Stomach smooth muscle (tissue), 2 donors: Measurements from ENCODE around the gene SENP7.

ENCODE experiments used
- H3K27ac ChIP-seq: one replicate; pipeline ENCODE4 v1.7.0; 2013; ENCODE audit warnings: mild to moderate bottlenecking, low read length, inconsistent platforms
- H3K27me3 ChIP-seq, 2 donors: one replicate each; pipeline ENCODE4 v1.7.0; 2013; ENCODE audit warnings: low read length in 2 of 2; ENCODE audit not compliant: insufficient read depth in 2 of 2, control insufficient read depth in 1 of 2
- H3K36me3 ChIP-seq, 2 donors: one replicate each; pipeline ENCODE4 v1.7.0; 2013; ENCODE audit warnings: low read length in 2 of 2; ENCODE audit not compliant: control insufficient read depth in 2 of 2, insufficient read depth in 2 of 2
- H3K4me1 ChIP-seq: one replicate; pipeline ENCODE4 v1.7.0; 2013; ENCODE audit warnings: low read length; ENCODE audit not compliant: control insufficient read depth, insufficient read depth
- H3K4me3 ChIP-seq, 2 donors: one replicate each; pipeline ENCODE4 v1.7.0; 2013; ENCODE audit warnings: low read length in 2 of 2
- H3K9ac ChIP-seq, 2 donors: one replicate each; pipeline ENCODE4 v1.7.0; 2013; ENCODE audit warnings: low read length in 2 of 2, mild to moderate bottlenecking in 1 of 2
- H3K9me3 ChIP-seq, 2 donors: one replicate each; pipeline ENCODE4 v1.7.0; 2013; ENCODE audit warnings: low read length in 2 of 2; ENCODE audit not compliant: control insufficient read depth in 2 of 2
- donor health status: healthy.
- donor health status: Pancreatic carcinoma.

The SENP7 gene

DNA sequence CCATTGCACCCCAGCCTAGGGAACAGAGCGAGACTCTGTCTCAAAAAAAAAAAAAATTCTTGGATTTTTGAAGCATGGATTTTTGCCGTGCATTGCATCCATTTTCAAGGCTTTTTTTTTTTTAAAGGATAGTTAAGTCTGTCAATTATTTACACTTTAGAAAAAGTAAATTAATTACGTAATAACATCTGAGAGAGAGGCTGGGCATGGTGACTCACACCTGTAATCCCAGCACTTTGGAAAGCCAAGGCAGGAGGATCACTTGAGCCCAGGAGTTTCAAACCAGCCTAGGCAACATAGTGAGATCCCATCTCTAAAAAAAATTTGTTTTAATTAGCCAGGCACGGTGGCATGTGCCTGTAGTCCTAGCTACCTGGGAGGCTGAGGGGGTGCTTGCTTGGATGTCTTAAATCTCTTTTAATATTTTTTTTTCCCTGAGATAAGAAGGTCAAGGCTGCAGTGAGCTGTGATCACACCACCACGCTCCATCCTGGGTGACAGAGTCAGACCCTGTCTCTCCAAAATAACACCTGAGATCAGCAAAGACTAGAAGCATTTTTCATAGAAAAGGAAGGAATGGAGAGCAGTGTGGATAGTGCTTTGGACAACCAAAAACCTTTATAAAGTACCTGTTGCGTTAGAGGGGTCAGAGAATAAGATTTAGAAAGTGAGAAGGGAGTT, 6.8 kb upstream of the SENP7 start:
- H3K27ac ChIP-seq = no peak overlapping the region
- no peak overlapping the region for H3K4me3 ChIP-seq
- H3K36me3 ChIP-seq = no peaks in the 10 kb centered on the region
- no peaks in the 10 kb centered on the region for H3K4me1 ChIP-seq
- no peak overlapping the region for H3K9ac ChIP-seq
- H3K9me3 ChIP-seq = no peaks in the 10 kb centered on the region
- peaks cover 0 to 2% of the 10 kb centered on the region in 2 donors for H3K27me3 ChIP-seq

DNA sequence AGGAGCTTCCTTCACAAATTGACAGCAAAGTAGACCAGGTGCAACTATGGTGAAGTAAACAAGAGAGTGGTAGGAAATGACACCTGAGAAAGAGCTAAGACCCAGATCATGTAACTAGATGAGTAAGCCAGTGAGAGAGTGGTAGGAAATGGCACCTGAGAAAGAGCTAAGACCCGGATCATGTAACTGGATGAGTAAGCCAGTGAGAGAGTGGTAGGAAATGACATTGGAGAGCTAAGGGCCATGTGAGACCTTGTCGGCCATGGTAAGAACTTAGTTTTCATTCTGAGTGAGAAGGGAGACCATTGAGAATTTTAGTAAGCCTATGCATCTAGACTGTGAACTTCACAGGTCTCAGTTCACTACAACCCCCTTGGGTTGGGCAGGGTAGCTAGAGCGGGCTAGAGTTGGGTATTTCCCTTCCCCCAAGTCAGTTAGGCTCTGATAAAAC, 5.4 kb upstream of the SENP7 start:
- Histone ChIP-seq H3K36me3 (no peaks in the 10 kb centered on the region), H3K4me3 (no peak overlapping the region), H3K27ac (no peak overlapping the region), H3K9ac (no peak overlapping the region), H3K9me3 (no peaks in the 10 kb centered on the region), H3K27me3 (peaks cover 0 to 2% of the 10 kb centered on the region in 2 donors), H3K4me1 (no peaks in the 10 kb centered on the region)

DNA sequence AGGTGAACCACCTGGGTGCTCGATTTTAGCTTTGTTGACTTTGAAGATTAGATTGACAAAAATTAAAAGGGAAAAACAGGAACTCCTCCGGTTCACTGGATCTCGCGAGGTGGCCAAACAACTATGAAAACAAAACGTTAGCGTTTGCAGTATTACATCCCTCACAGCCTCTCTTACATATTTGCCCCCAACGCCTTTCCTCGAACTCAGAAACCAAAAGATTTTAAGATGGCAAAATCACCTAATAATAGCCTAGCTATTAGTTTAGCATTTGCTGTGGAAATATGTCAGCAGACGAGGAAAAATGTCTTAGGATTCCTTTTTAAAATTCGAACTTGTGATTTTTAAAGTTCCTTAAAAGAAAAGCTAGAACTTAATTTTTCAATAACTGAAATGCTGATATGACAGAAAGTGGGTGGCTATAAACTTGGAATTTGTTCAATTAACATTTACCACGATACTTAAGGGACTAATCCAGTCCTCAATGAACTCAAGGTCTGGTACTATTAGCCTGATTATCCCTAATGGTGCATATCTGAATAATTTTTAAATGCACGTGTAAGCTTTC, 491 bp upstream of the SENP7 start:
- no peaks in the 10 kb centered on the region for H3K9me3 ChIP-seq
- H3K36me3 ChIP-seq = no peaks in the 10 kb centered on the region
- H3K9ac ChIP-seq = peak overlapping the region; percentile 91
- H3K4me3 ChIP-seq = peak overlapping the region; percentile 98 to 99
- H3K27me3 ChIP-seq = no peaks in the 10 kb centered on the region
- peaks cover 2% of the 10 kb centered on the region for H3K4me1 ChIP-seq
- H3K27ac ChIP-seq = peak overlapping the region; percentile 92

DNA sequence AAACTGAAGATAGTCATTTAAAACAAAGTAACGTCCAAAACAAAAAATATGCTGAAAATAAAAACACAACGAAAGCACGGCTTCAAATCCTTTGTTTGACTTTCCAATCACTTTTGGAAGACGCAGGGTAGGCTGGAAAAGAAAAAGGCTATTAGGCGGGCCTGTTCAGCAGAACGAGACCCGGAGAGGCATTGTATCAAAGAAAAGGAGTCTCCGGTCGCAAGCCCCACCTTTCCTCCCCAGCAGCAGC, 691 bp downstream of the SENP7 start:
- Histone ChIP-seq H3K27ac (peak overlapping the region; percentile 92), H3K9ac (peak overlapping the region; percentile 91)

DNA sequence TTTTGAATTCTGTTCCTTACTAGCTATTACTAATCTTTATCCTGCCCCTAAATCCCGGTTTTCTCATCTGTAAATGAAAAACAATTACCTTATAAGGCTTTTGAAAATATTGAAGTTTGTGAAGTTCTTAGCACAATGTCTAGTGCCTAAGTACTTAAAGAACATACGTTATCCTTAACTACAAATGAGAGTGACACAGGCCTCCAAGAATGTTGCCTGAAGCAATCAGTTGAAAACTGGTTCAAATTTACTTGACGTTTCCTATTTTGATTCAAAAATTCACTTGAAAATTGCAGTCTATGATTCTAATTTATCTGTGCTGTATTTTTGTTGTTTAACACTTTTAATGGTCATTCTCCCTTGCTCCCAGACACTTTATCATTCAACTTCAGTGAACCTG, 3.2 kb downstream of the SENP7 start:
- Histone ChIP-seq H3K9ac (no peak overlapping the region), H3K27ac (no peak overlapping the region), H3K4me3 (no peak overlapping the region), H3K27me3 (no peaks in the 10 kb centered on the region), H3K4me1 (peaks cover 2% of the 10 kb centered on the region), H3K36me3 (no peaks in the 10 kb centered on the region), H3K9me3 (no peaks in the 10 kb centered on the region)

More for the DNA sequence above, 691 bp downstream of the SENP7 start:
- no peaks in the 10 kb centered on the region for H3K9me3 ChIP-seq
- H3K4me1 ChIP-seq = peaks cover 2% of the 10 kb centered on the region
- no peaks in the 10 kb centered on the region for H3K27me3 ChIP-seq
- H3K36me3 ChIP-seq = no peaks in the 10 kb centered on the region
- H3K4me3 ChIP-seq = peak overlapping the region; percentile 98 to 99

DNA sequence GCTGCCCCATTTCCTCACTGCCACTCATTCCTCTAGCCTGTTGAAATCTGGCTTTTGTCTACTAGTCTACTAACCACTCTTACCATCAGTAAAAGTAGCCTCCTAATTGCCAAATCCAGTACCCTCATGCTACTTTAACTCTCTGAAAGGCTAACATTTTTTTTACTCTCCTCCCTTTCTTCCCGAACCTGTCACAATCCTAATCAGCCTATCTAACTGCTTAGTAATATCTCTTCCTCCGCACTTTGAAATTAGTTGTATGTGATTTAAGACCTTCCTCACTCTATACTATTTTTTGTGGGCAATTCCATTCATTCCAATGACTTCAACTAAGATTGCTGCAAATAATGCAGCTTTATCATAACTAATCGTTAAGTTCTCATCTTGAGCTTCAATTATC, 3.7 kb downstream of the SENP7 start:
- Histone ChIP-seq H3K27ac (no peak overlapping the region), H3K4me3 (no peak overlapping the region), H3K9ac (no peak overlapping the region), H3K36me3 (no peaks in the 10 kb centered on the region), H3K9me3 (no peaks in the 10 kb centered on the region), H3K4me1 (peaks cover 2% of the 10 kb centered on the region), H3K27me3 (no peaks in the 10 kb centered on the region)

DNA sequence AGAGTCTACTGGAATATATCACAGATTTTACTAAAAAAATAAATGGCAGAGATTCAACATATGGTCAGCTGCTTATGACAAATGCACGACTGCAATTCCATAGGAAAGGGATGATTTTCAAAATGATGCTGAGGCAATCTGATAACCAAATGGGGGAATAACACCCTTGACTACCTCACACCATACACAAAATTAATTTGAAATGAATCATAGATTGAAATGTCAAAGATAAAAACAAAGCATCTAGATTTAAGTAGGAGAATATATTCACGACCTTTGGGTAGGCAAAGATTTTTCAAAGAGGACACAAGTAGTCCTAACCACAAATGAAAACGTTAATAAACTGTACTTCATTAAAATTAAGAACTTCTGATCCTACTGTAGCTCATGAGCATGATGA, 11.2 kb downstream of the SENP7 start:
- H3K4me3 ChIP-seq = no peak overlapping the region
- peaks cover 0 to 2% of the 10 kb centered on the region in 2 donors for H3K36me3 ChIP-seq
- H3K9me3 ChIP-seq = no peaks in the 10 kb centered on the region
- no peaks in the 10 kb centered on the region for H3K4me1 ChIP-seq
- H3K27me3 ChIP-seq = no peaks in the 10 kb centered on the region
- H3K9ac ChIP-seq = no peak overlapping the region
- no peak overlapping the region for H3K27ac ChIP-seq

DNA sequence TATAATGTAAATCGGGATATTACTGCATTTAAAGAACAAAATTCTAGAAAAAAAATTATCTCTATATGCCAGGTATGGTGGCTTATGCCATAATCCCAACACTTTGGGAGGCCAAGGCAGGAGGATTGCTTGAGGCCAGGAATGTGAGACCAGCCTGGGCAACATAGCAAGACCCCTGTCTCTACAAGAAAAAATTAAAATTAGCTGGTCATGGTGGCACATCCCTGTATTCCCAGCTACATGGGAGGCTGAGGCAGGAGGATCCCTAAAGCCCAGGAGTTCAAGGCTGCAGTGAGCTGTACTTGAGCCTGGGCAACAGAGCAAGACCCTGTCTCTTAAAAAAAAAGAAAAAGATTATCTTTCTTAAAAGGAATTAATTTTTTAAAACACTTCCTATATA, 12.8 kb downstream of the SENP7 start:
- H3K9me3 ChIP-seq = no peaks in the 10 kb centered on the region
- no peaks in the 10 kb centered on the region for H3K4me1 ChIP-seq
- no peak overlapping the region for H3K9ac ChIP-seq

DNA sequence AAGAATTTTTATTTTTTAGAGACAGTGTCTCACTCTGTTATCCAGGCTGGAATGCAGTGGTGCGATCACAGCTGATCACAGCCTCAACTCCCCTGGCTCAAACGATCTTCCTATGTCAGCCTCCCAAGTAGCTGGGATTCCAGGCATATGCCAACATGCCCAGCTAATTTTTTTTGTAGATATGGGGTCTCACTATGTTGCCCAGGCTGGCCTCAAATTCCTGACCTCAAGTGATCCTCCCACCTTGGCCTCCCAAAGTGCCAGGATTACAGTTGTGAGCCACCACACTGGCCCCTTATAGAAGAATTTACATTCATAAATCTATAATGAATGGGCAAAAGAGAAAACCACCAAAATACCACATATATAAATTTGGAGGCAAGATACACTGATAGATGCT, 15.2 kb downstream of the SENP7 start:
- H3K36me3 ChIP-seq = peaks cover 3 to 4% of the 10 kb centered on the region in 2 donors
- H3K4me1 ChIP-seq = no peaks in the 10 kb centered on the region
- no peak overlapping the region for H3K9ac ChIP-seq
- H3K27me3 ChIP-seq = no peaks in the 10 kb centered on the region
- no peak overlapping the region for H3K27ac ChIP-seq
- no peak overlapping the region for H3K4me3 ChIP-seq
- H3K9me3 ChIP-seq = no peaks in the 10 kb centered on the region

More for the DNA sequence above, 12.8 kb downstream of the SENP7 start:
- Histone ChIP-seq H3K36me3 (peaks cover 0 to 2% of the 10 kb centered on the region in 2 donors), H3K4me3 (no peak overlapping the region), H3K27ac (no peak overlapping the region), H3K27me3 (no peaks in the 10 kb centered on the region)

DNA sequence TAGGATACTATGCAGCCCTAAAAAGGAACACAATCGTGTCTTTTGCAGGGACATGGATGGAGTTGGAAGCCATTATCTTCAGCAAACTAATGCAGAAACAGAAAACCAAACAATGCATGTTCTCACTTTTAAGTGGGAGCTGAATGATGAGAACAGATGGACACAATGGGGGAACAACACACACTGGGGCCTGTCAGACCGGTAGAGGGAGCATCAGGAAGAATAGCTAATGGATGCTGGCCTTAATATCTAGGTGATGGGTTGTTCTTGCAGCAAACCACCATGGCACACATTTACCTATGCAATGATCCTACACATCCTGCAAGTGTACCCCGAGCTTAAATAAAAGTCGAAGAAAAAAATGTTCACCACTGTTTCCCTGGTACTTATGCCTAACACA, 17.5 kb downstream of the SENP7 start:
- Histone ChIP-seq H3K9me3 (no peaks in the 10 kb centered on the region), H3K9ac (no peak overlapping the region), H3K4me3 (no peak overlapping the region), H3K27me3 (no peaks in the 10 kb centered on the region), H3K27ac (no peak overlapping the region), H3K36me3 (peaks cover 4 to 5% of the 10 kb centered on the region in 2 donors), H3K4me1 (no peaks in the 10 kb centered on the region)

DNA sequence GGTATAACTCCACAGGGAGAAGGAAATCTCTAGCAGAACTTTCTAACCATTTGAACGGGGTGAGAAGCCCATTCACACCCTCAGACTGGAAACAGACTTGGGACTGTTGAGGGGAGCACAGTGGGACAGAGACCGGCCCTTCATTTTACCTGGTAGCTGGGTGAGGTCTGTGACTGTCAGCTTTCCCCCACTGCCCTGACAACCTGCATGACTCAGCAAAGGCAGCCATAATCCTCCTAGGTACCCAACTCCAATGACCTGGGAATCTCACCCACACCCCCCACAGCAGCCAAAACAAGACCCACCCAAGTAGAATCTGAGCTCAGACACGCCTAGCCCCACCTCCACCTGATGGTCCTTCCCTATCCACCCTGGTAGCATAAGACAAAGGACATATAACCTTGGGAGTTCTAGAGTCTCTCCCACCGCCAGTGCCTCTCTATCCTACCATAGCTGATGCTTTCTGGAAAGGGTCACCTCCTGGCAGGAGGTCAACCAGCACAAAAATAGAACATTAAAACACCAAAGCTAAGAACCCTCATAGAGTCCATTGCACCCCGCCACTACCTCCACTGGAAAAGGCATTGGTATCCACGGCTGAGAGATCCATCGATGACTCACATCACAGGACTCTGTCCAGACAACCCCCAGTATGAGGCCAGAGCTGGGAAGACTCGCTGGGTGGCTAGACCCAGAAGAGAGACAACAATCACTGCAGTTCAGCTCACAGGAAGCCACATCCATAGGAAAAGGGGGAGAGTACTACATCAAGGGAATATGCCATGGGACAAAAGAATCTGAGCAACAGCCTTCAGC, 28.0 kb downstream of the SENP7 start:
- H3K9ac ChIP-seq = no peak overlapping the region
- no peaks in the 10 kb centered on the region for H3K4me1 ChIP-seq
- H3K9me3 ChIP-seq = no peaks in the 10 kb centered on the region
- peaks cover 0 to 3% of the 10 kb centered on the region in 2 donors for H3K36me3 ChIP-seq
- H3K4me3 ChIP-seq = no peak overlapping the region
- H3K27ac ChIP-seq = no peak overlapping the region
- H3K27me3 ChIP-seq = no peaks in the 10 kb centered on the region
